Activated T-cell treated with anti-CD3 and anti-CD28 coated beads for 4 hours (primary cell): ENCODE measurements around the gene GRIN1.
A peak's percentile ranks its signal among the peaks of the same experiment; 100 is the strongest.
"Not testable (repeated sequence)": the region's sequence is repeated elsewhere in the genome, so short reads cannot be mapped to it uniquely, and the experiment has no call there.

Experiments
- DNase-seq: peaks from one replicate; pipeline ENCODE4 v3.0.0-alpha.2; 2020

Gene GRIN1

GRCh38 chr9:137111788-137112563 lies 27.0 kb upstream of the GRIN1 start:
- no peak for DNase-seq

GRCh38 chr9:137112564-137113384 lies 26.2 kb upstream of the GRIN1 start:
- DNase-seq, result no peak

GRCh38 chr9:137113385-137114159 lies 25.4 kb upstream of the GRIN1 start:
- no peak for DNase-seq

- DNase-seq, result no peak
These were observed 24.7 kb upstream of the GRIN1 start for GRCh38 chr9:137114220-137114612.

GRCh38 chr9:137114613-137115393 lies 24.2 kb upstream of the GRIN1 start, which contains the start of gene DPP7:
DPP7 (minus strand) TSS chr9:137114733; CDS start chr9:137114713, 20 bp downstream.
- DNase-seq, result peak; percentile 68

GRCh38 chr9:137115394-137116026 lies 23.4 kb upstream of the GRIN1 start:
- DNase-seq, result no peak

- DNase-seq, result no peak
These were observed 22.9 kb upstream of the GRIN1 start for GRCh38 chr9:137116027-137116507.

GRCh38 chr9:137116728-137117127 lies 22.2 kb upstream of the GRIN1 start:
- DNase-seq, result no peak

GRCh38 chr9:137117269-137117731 lies 21.7 kb upstream of the GRIN1 start:
- no peak for DNase-seq

- not testable (repeated sequence) for DNase-seq
These were observed 20.8 kb upstream of the GRIN1 start for GRCh38 chr9:137118092-137118603.

- DNase-seq, result not testable (repeated sequence)
These were observed 16.8 kb upstream of the GRIN1 start for GRCh38 chr9:137121927-137122795.

- DNase-seq, result not testable (repeated sequence)
These were observed 16.0 kb upstream of the GRIN1 start for GRCh38 chr9:137122796-137123467.

GRCh38 chr9:137123468-137123837 lies 15.5 kb upstream of the GRIN1 start:
- DNase-seq, result no peak

- DNase-seq, result not testable (repeated sequence)
These were observed 14.9 kb upstream of the GRIN1 start for GRCh38 chr9:137123952-137124462.

- no peak for DNase-seq
These were observed 12.2 kb upstream of the GRIN1 start for GRCh38 chr9:137126786-137127185.

GRCh38 chr9:137127301-137128157 lies 11.4 kb upstream of the GRIN1 start:
- DNase-seq, result no peak

GRCh38 chr9:137128158-137128861 lies 10.6 kb upstream of the GRIN1 start:
- DNase-seq, result no peak
